GM12872 (cell line): Measurements from ENCODE around the gene SLCO2B1.

Experiments
- CTCF ChIP-seq: IDR thresholded peaks from 3 replicates; pipeline ENCODE4 v1.5.1; 2011; ENCODE audit warnings: low read depth, mild to moderate bottlenecking, low read length, moderate library complexity; ENCODE audit not compliant: insufficient read depth

Gene SLCO2B1

DNA sequence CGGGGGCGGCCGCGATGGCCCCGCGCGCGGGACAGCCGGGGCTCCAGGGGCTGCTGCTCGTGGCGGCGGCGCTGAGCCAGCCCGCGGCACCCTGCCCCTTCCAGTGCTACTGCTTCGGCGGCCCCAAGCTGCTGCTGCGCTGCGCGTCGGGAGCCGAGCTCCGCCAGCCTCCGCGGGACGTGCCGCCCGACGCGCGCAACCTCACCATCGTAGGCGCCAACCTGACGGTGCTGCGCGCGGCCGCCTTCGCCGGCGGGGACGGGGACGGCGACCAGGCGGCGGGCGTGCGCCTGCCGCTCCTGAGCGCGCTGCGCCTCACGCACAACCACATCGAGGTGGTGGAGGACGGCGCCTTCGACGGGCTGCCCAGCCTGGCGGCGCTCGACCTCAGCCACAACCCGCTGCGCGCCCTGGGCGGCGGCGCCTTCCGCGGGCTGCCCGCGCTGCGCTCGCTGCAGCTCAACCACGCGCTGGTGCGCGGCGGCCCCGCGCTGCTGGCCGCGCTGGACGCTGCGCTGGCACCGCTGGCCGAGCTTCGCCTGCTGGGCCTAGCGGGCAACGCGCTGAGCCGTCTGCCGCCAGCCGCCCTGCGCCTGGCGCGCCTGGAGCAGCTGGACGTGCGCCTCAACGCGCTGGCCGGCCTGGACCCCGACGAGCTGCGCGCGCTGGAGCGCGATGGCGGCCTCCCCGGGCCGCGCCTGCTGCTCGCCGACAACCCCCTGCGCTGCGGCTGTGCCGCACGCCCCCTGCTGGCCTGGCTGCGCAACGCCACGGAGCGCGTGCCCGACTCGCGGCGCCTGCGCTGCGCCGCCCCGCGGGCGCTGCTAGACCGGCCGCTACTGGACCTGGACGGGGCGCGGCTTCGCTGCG, 90.4 kb downstream of the SLCO2B1 start:
- peak; percentile 85 for TF ChIP-seq CTCF

DNA sequence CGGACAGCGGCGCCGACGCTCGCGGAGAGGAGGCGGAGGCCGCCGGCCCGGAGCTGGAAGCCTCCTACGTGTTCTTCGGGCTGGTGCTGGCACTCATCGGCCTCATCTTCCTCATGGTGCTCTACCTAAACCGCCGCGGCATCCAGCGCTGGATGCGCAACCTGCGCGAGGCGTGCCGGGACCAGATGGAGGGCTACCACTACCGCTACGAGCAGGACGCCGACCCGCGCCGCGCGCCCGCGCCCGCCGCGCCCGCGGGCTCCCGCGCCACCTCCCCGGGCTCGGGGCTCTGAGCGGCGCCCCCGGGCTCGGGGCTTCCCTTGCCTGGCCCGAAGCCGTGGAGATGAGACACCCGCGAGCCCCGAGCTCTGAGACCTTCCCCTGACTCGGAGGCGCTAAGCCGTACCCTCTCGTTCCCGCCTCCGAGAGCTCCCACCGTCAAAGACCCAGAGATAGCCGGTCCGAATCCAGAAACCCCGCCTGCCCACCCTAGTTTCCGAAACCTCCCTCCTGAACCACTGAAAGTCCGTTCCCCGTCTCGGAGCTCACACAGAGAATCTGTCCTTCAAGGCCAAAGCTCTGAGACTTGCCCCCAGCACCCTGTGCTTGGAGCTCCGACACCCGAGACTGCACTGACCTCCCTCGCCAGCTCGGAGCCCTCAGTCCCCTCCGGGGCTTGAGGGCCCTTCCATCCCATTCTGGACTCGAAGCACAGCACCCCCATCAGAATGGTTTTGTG, 91.2 kb downstream of the SLCO2B1 start:
- TF ChIP-seq CTCF, result no peak

DNA sequence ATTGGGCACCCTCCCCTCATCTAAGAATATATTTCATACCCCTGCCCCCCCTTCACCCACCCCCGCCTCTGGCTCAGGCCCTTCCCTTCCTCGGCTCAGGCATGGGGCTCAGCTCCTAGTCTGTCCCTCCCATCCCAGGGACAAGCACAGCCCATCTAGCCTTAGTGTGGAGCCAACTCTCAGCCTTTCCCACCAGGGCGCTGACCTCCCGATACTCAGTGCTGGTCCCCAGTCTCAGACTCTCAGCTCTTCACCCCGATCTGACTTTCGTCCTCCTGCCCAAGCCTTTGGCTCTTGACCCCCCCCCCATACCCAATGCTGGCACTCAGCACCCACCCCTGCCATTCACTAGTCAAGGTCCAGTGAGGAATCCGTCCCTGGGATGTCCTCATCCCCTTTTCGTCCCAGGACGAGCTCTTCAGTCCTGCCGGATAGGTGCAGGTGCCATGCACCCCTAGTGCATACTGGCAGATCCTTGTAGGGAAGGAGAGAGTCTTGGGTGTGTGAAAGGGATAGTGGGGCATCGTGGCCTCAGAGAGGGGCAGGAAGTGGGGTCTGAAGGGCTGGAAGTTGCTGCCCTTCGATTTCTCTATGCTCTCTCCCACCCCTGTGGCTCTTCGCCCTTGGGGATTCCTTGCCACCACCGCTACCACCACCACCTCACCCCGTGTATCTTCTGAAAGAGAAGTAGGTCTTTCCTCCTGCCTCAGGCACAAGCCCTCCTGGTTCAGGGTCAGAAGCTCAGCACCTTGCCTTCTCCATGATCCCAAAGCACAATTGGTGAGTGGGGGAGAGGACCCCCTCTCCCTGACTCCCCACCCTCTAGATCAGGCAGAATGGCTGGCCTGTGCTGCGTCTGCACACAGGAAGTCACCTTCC, 92.1 kb downstream of the SLCO2B1 start:
- no peak for TF ChIP-seq CTCF

DNA sequence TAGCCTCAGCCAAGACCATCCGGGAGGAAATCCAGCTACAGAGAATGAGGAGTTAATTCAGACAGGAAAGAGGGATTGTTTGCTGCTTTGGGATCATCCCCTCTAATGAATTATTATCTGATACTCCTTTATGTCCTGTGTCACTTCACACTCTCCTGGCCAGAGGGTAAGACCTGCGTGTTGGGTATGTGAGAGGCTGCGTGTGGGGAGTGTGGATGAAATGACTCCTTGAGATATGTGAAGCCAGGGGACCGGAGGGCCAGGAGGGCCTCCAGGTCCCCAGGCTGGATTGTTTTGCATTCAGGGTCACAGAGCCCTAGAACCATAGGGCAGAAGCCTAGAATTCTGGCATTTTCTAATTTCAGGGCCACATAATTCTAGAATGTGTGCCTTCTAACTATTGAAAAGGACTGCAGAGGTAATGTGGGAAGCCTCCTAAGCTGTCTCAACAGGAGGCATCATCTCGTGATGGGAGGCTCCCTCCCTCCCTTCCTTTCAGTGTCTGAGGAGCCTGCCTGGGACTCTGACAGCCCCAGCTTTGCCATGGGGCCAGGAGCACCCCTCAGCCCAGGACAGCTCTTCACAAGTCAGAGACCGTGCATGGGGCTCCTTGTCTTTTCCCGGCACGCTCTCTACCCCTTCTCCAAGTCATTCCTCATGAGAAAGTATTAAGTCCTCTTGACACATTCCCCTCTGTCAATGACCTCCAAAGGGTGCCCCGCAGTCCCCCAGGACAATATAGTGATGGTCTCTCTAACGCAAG, 93.3 kb downstream of the SLCO2B1 start:
- TF ChIP-seq CTCF, result no peak

GRCh38 chr11:75245356-75246005, 94.6 kb downstream of the SLCO2B1 start:
- peak; percentile 11; the same call in 1 of the 3 replicates for TF ChIP-seq CTCF

GRCh38 chr11:75246006-75246670, 95.2 kb downstream of the SLCO2B1 start:
- no peak for TF ChIP-seq CTCF
